Gastrocnemius medialis (tissue), 4 donors: Measurements from ENCODE around the gene HLA-E. TPM values are rescaled to one million over a fixed set of nuclear protein-coding genes. Genes with fewer than 3 reads are reported as not detected.
A peak's percentile ranks its signal among the peaks of the same experiment; 100 is the strongest.

Experiments used
- ATAC-seq, 2 donors: fragments of 150-250 bp; one replicate each; pipeline ENCODE4 v1.9.1; 2016
- DNase-seq, 2 donors: peaks; one replicate each; pipeline ENCODE4 v3.0.0-alpha.2; 2019
- H3K27ac ChIP-seq, 4 donors: fragments of 200-600 bp; sonication (generic); 1 replicate in 1 of 4; 2 replicates in 3 of 4; pipeline ENCODE4 v1.5.1; 2016 to 2018; ENCODE audit warnings: mild to moderate bottlenecking in 2 of 4, moderate library complexity in 1 of 4
- H3K27me3 ChIP-seq, 3 donors: fragments of 200-600 bp; sonication (generic) in 2 of 3; 1 replicate in 1 of 3; 2 replicates in 2 of 3; pipeline versions ENCODE4 v1.5.1 to v1.6.0; 2016 to 2019; ENCODE audit warnings: mild to moderate bottlenecking in 1 of 3, moderate library complexity in 1 of 3
- H3K36me3 ChIP-seq, 2 donors: fragments of 200-600 bp; sonication (generic) in 1 of 2; one replicate each; pipeline ENCODE4 v1.5.1; 2017 to 2018
- H3K4me1 ChIP-seq, 2 donors: fragments of 200-600 bp; sonication (generic) in 1 of 2; one replicate each; pipeline ENCODE4 v1.5.1; 2016 to 2017; ENCODE audit warnings: mild to moderate bottlenecking in 2 of 2
- H3K4me3 ChIP-seq, 4 donors: fragments of 200-600 bp; sonication (generic) in 3 of 4; 1 replicate in 1 of 4; 2 replicates in 3 of 4; pipeline ENCODE4 v1.5.1; 2016 to 2019; ENCODE audit warnings: mild to moderate bottlenecking in 2 of 4
- H3K9me3 ChIP-seq, 3 donors: fragments of 200-600 bp; sonication (generic) in 2 of 3; 1 replicate in 1 of 3; 2 replicates in 2 of 3; pipeline ENCODE4 v1.5.1; 2016 to 2019
- CTCF ChIP-seq, 5 experiments: fragments of 450-650 bp in 3 of 5; fragments of 200-600 bp in 2 of 5; sonication (generic) in 2 of 5; IDR thresholded peaks in 4 of 5; conservative IDR thresholded peaks in 1 of 5; 1 replicate in 4 of 5; 2 replicates in 1 of 5; pipeline ENCODE4 v1.5.1; 2016 to 2019; ENCODE audit warnings: antibody characterized with exemption in 5 of 5, mild to moderate bottlenecking in 3 of 5, moderate library complexity in 3 of 5
- POLR2A ChIP-seq, 2 donors: fragments of 450-650 bp; IDR thresholded peaks; one replicate each; pipeline ENCODE4 v1.6.1; 2017; ENCODE audit warnings: antibody characterized with exemption in 2 of 2, mild to moderate bottlenecking in 2 of 2, moderate library complexity in 2 of 2
- in situ Hi-C, 4 donors: fragments of 200-750 bp; cut with MboI; loops; one replicate each; pipeline versions ENCODE4 v1.15.0 to v1.8.0; 2017; ENCODE audit warnings: low sequenced_read_pairs in 4 of 4
- intact Hi-C: fragments of 100-400 bp; cut with DNase I; formaldehyde crosslinking; loops from one replicate; pipeline ENCODE4 v1.15.1; 2023; ENCODE audit warnings: low total_unique reads
- total RNA-seq, 4 donors: library from RNA; depleted of rRNA; stranded (reverse); fragments of >200 nt; gene quantifications; one replicate each; pipeline versions ENCODE4 v1.1.0 to v1.2.3, GENCODE V29; 2016

Gene HLA-E
- total RNA-seq, 4 donors from 2014 or later = 135 to 248 (median 157) TPM

- TF ChIP-seq POLR2A (IDR thresholded peaks at IDR 0.05) (no peak), CTCF (IDR thresholded peaks at IDR 0.05 in 4 of 5, conservative IDR thresholded peaks at IDR 0.05 in 1 of 5) (no peak)
- in situ Hi-C loops (no loop called here), intact Hi-C loops (no loop called here)
- Histone ChIP-seq H3K27me3 (peaks cover 29 to 85% (median 85%) of the 10 kb centered on the region in 3 donors), H3K36me3 (no peaks in the 10 kb centered on the region), H3K4me1 (peaks cover 4 to 9% of the 10 kb centered on the region in 2 donors), H3K9me3 (no peaks in the 10 kb centered on the region), H3K4me3 (no peak overlapping the region), H3K27ac (no peak overlapping the region)
- no peak for ATAC-seq
- DNase-seq = no peak
Observed at GRCh38 chr6:30452736-30453507, 36.4 kb upstream of the HLA-E start.

GRCh38 chr6:30453508-30454116 is 35.7 kb upstream of the HLA-E start:
- DNase-seq = peak in 1 of 2 donors; percentile 46
- Histone ChIP-seq H3K9me3 (no peaks in the 10 kb centered on the region), H3K4me1 (peaks cover 4 to 9% of the 10 kb centered on the region in 2 donors), H3K4me3 (no peak overlapping the region), H3K36me3 (no peaks in the 10 kb centered on the region), H3K27ac (no peak overlapping the region), H3K27me3 (peaks cover 35 to 88% (median 85%) of the 10 kb centered on the region in 3 donors)
- in situ Hi-C loops (no loop called here), intact Hi-C loops (no loop called here)
- TF ChIP-seq POLR2A (IDR thresholded peaks at IDR 0.05) (no peak), CTCF (IDR thresholded peaks at IDR 0.05 in 4 of 5, conservative IDR thresholded peaks at IDR 0.05 in 1 of 5) (peak; percentile 44 to 57 (median 52))
- peak; percentile 58 to 69 for ATAC-seq

- DNase-seq (no peak), ATAC-seq (no peak)
- intact Hi-C loops = no loop called here
- Histone ChIP-seq H3K9me3 (no peaks in the 10 kb centered on the region), H3K36me3 (no peaks in the 10 kb centered on the region), H3K27me3 (peaks cover 47 to 92% (median 86%) of the 10 kb centered on the region in 3 donors), H3K27ac (no peak overlapping the region), H3K4me3 (no peak overlapping the region), H3K4me1 (peaks cover 5 to 10% of the 10 kb centered on the region in 2 donors)
- in situ Hi-C loops = no loop called here
- TF ChIP-seq CTCF (IDR thresholded peaks at IDR 0.05 in 4 of 5, conservative IDR thresholded peaks at IDR 0.05 in 1 of 5) (no peak), POLR2A (IDR thresholded peaks at IDR 0.05) (no peak)
Observed at GRCh38 chr6:30459145-30459544, 30.2 kb upstream of the HLA-E start.

- Histone ChIP-seq H3K27ac (no peak overlapping the region), H3K4me1 (peaks cover 8 to 13% of the 10 kb centered on the region in 2 donors), H3K36me3 (no peaks in the 10 kb centered on the region), H3K9me3 (no peaks in the 10 kb centered on the region), H3K27me3 (peaks cover 66 to 97% (median 89%) of the 10 kb centered on the region in 3 donors), H3K4me3 (no peak overlapping the region)
- in situ Hi-C loops (no loop called here), intact Hi-C loops (no loop called here)
- ATAC-seq = no peak
- TF ChIP-seq CTCF (IDR thresholded peaks at IDR 0.05 in 4 of 5, conservative IDR thresholded peaks at IDR 0.05 in 1 of 5) = no peak
- TF ChIP-seq POLR2A (IDR thresholded peaks at IDR 0.05) = no peak
- DNase-seq = no peak
Observed at GRCh38 chr6:30461055-30461454, 28.3 kb upstream of the HLA-E start.
